Liver (tissue), 9 donors: ENCODE results near the gene TUBB3. TPM values are rescaled to one million over a fixed set of nuclear protein-coding genes. Genes with fewer than 3 reads are reported as not detected.

ENCODE experiments used
- DNase-seq: peaks from one replicate; pipeline ENCODE4 v3.0.0-alpha.2; 2017; ENCODE audit warnings: low spot score
- H3K27ac ChIP-seq, 2 donors: one replicate each; pipeline ENCODE4 v1.7.0; 2013; ENCODE audit warnings: inconsistent platforms in 2 of 2, low read length in 2 of 2, control low read depth in 1 of 2, low read depth in 1 of 2, mild to moderate bottlenecking in 1 of 2
- H3K27me3 ChIP-seq, 4 donors: one replicate each; pipeline versions ENCODE4 v1.6.1 to v1.7.0; 2013; ENCODE audit warnings: low read length in 3 of 4, inconsistent platforms in 1 of 4, mild to moderate bottlenecking in 1 of 4, moderate library complexity in 1 of 4; ENCODE audit not compliant: control insufficient read depth in 4 of 4, insufficient read depth in 4 of 4
- H3K36me3 ChIP-seq, 4 donors: one replicate each; pipeline versions ENCODE4 v1.6.1 to v1.7.0; 2013; ENCODE audit warnings: low read length in 3 of 4, mild to moderate bottlenecking in 3 of 4, low read depth in 1 of 4, moderate library complexity in 1 of 4; ENCODE audit not compliant: control insufficient read depth in 4 of 4, insufficient read depth in 3 of 4
- H3K4me1 ChIP-seq, 4 donors: one replicate each; pipeline versions ENCODE4 v1.6.1 to v1.7.0; 2013; ENCODE audit warnings: low read length in 3 of 4, mild to moderate bottlenecking in 3 of 4, moderate library complexity in 1 of 4; ENCODE audit not compliant: control insufficient read depth in 4 of 4, insufficient read depth in 4 of 4
- H3K4me3 ChIP-seq, 3 donors: one replicate each; pipeline versions ENCODE4 v1.6.1 to v1.7.0; 2013; ENCODE audit warnings: low read length in 3 of 3, control low read depth in 1 of 3, low read depth in 1 of 3, mild to moderate bottlenecking in 1 of 3
- H3K9ac ChIP-seq, 2 donors: one replicate each; pipeline ENCODE4 v1.7.0; 2013; ENCODE audit warnings: low read length in 2 of 2, mild to moderate bottlenecking in 2 of 2, moderate library complexity in 2 of 2, control low read depth in 1 of 2, low read depth in 1 of 2
- H3K9me3 ChIP-seq, 4 donors: one replicate each; pipeline versions ENCODE4 v1.6.1 to v1.7.0; 2013; ENCODE audit warnings: low read length in 3 of 4; ENCODE audit not compliant: control insufficient read depth in 4 of 4
- CTCF ChIP-seq: fragments of 150-350 bp; IDR thresholded peaks from 2 replicates; pipeline ENCODE4 v1.5.1; 2017; ENCODE audit warnings: improper control_type of control experiment, low read depth, low read length; ENCODE audit not compliant: missing input control
- EGR1 ChIP-seq, 2 donors: IDR thresholded peaks; 2 replicates each; pipeline ENCODE4 v1.6.1; 2016 to 2018; ENCODE audit warnings: antibody characterized with exemption in 2 of 2, low read depth in 2 of 2
- FOXA1 ChIP-seq: IDR thresholded peaks from 2 replicates; pipeline ENCODE4 v1.6.1; 2016; ENCODE audit warnings: antibody characterized with exemption
- FOXA2 ChIP-seq: IDR thresholded peaks from 2 replicates; pipeline ENCODE4 v1.6.1; 2016; ENCODE audit warnings: antibody characterized with exemption
- GABPA ChIP-seq, 2 donors: IDR thresholded peaks in 1 of 2; conservative IDR thresholded peaks in 1 of 2; 2 replicates each; pipeline ENCODE4 v1.6.1; 2016; ENCODE audit warnings: antibody characterized with exemption in 2 of 2, mild to moderate bottlenecking in 1 of 2, moderate library complexity in 1 of 2
- HNF4A ChIP-seq, 2 donors: conservative IDR thresholded peaks; 2 replicates each; pipeline ENCODE4 v1.6.1; 2016; ENCODE audit warnings: antibody characterized with exemption in 2 of 2, mild to moderate bottlenecking in 2 of 2
- HNF4G ChIP-seq: IDR thresholded peaks from 2 replicates; pipeline ENCODE4 v1.6.1; 2016; ENCODE audit warnings: antibody characterized with exemption
- JUND ChIP-seq, 2 donors: IDR thresholded peaks; 2 replicates each; pipeline ENCODE4 v1.6.1; 2016; ENCODE audit warnings: antibody characterized with exemption in 2 of 2
- MAX ChIP-seq: IDR thresholded peaks from 2 replicates; pipeline ENCODE4 v1.6.1; 2016; ENCODE audit warnings: antibody characterized with exemption
- NR2F2 ChIP-seq: IDR thresholded peaks from 2 replicates; pipeline ENCODE4 v1.6.1; 2016; ENCODE audit warnings: antibody characterized with exemption
- RAD21 ChIP-seq, 2 donors: IDR thresholded peaks; 2 replicates each; pipeline ENCODE4 v1.6.1; 2016; ENCODE audit warnings: antibody characterized with exemption in 2 of 2, mild to moderate bottlenecking in 2 of 2
- RXRA ChIP-seq, 2 donors: IDR thresholded peaks; 2 replicates each; pipeline ENCODE4 v1.6.1; 2017 to 2018; ENCODE audit warnings: antibody characterized with exemption in 2 of 2, mild to moderate bottlenecking in 1 of 2
- TAF1 ChIP-seq: conservative IDR thresholded peaks from 2 replicates; pipeline ENCODE4 v1.6.1; 2016; ENCODE audit warnings: antibody characterized with exemption, mild to moderate bottlenecking
- YY1 ChIP-seq: IDR thresholded peaks from 2 replicates; pipeline ENCODE4 v1.6.1; 2016; ENCODE audit warnings: antibody characterized with exemption, mild to moderate bottlenecking
- ZBTB33 ChIP-seq: IDR thresholded peaks from 2 replicates; pipeline ENCODE4 v1.6.1; 2016; ENCODE audit warnings: antibody characterized with exemption
- WGBS: extraction: QIAGEN DNeasy Blood & Tissue Kit; methylation state at CpG from one replicate; pipeline ENCODE4 v1.1.7; 2013; 5-methylcytosine and 5-hydroxymethylcytosine counted together
- polyA plus RNA-seq, 2 donors: library from polyadenylated mRNA; stranded (reverse) in 1 of 2; unstranded in 1 of 2; fragments of 200-250 nt in 1 of 2; fragments of >200 nt in 1 of 2; fragmentation: Nextera tagmentation in 1 of 2; extraction: Ambion mirVana in 1 of 2; gene quantifications; one replicate each; pipeline versions ENCODE4 v1.2.1 to v1.2.3, GENCODE V29; 2013 to 2015
- total RNA-seq, 2 donors: library from RNA; depleted of rRNA; stranded (reverse); fragments of >200 nt; gene quantifications; one replicate each; pipeline ENCODE4 v1.2.3, GENCODE V29; 2014
- TF ChIP-seq, protein P1 (sequence below): IDR thresholded peaks from 2 replicates; pipeline ENCODE4 v1.6.1; 2016; ENCODE audit warnings: antibody characterized with exemption
- TF ChIP-seq, protein P2 (sequence below): IDR thresholded peaks from 2 replicates; pipeline ENCODE4 v1.6.1; 2016; ENCODE audit warnings: antibody characterized with exemption, mild to moderate bottlenecking
- donor health status: healthy.
- donor health status: healthy.
- donor health status: healthy.
- donor health status: healthy.
- donor health status: healthy.

Gene TUBB3
- total and polyA plus RNA-seq, 4 donors: 0.17 to 0.89 (median 0.25) TPM; not detected in 1

- 38% methylated on average over 14 of the region's 14 CpGs for WGBS
- Histone ChIP-seq H3K9ac (no peak overlapping the region), H3K27ac (peak overlapping the region in 1 of 2 donors; percentile 28), H3K4me3 (no peak overlapping the region), H3K4me1 (peaks cover 2 to 25% (median 12%) of the 10 kb centered on the region in 4 donors), H3K9me3 (no peaks in the 10 kb centered on the region), H3K36me3 (no peaks in the 10 kb centered on the region), H3K27me3 (peaks cover 0 to 3% (median 1%) of the 10 kb centered on the region in 4 donors)
- DNase-seq: no peak
- no peak for TF ChIP-seq JUND (IDR thresholded peaks at IDR 0.05)
- TF ChIP-seq NR2F2: no peak
- TF ChIP-seq, protein P1, sequence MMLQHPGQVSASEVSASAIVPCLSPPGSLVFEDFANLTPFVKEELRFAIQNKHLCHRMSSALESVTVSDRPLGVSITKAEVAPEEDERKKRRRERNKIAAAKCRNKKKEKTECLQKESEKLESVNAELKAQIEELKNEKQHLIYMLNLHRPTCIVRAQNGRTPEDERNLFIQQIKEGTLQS: no peak
- TF ChIP-seq HNF4A (conservative IDR thresholded peaks at IDR 0.05): no peak
- no peak for TF ChIP-seq RAD21 (IDR thresholded peaks at IDR 0.05)
- TF ChIP-seq, protein P2, sequence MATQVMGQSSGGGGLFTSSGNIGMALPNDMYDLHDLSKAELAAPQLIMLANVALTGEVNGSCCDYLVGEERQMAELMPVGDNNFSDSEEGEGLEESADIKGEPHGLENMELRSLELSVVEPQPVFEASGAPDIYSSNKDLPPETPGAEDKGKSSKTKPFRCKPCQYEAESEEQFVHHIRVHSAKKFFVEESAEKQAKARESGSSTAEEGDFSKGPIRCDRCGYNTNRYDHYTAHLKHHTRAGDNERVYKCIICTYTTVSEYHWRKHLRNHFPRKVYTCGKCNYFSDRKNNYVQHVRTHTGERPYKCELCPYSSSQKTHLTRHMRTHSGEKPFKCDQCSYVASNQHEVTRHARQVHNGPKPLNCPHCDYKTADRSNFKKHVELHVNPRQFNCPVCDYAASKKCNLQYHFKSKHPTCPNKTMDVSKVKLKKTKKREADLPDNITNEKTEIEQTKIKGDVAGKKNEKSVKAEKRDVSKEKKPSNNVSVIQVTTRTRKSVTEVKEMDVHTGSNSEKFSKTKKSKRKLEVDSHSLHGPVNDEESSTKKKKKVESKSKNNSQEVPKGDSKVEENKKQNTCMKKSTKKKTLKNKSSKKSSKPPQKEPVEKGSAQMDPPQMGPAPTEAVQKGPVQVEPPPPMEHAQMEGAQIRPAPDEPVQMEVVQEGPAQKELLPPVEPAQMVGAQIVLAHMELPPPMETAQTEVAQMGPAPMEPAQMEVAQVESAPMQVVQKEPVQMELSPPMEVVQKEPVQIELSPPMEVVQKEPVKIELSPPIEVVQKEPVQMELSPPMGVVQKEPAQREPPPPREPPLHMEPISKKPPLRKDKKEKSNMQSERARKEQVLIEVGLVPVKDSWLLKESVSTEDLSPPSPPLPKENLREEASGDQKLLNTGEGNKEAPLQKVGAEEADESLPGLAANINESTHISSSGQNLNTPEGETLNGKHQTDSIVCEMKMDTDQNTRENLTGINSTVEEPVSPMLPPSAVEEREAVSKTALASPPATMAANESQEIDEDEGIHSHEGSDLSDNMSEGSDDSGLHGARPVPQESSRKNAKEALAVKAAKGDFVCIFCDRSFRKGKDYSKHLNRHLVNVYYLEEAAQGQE: no peak
- no peak for TF ChIP-seq YY1
- TF ChIP-seq ZBTB33: no peak
- no peak for TF ChIP-seq FOXA1
- TF ChIP-seq EGR1 (IDR thresholded peaks at IDR 0.05; ENCODE audit: low read depth in 2 of 2): no peak
- TF ChIP-seq FOXA2: no peak
- no peak for TF ChIP-seq GABPA (IDR thresholded peaks at IDR 0.05 in 1 of 2, conservative IDR thresholded peaks at IDR 0.05 in 1 of 2)
Measured at GRCh38 chr16:89921131-89921701, 1.9 kb upstream of the TUBB3 start.

DNA sequence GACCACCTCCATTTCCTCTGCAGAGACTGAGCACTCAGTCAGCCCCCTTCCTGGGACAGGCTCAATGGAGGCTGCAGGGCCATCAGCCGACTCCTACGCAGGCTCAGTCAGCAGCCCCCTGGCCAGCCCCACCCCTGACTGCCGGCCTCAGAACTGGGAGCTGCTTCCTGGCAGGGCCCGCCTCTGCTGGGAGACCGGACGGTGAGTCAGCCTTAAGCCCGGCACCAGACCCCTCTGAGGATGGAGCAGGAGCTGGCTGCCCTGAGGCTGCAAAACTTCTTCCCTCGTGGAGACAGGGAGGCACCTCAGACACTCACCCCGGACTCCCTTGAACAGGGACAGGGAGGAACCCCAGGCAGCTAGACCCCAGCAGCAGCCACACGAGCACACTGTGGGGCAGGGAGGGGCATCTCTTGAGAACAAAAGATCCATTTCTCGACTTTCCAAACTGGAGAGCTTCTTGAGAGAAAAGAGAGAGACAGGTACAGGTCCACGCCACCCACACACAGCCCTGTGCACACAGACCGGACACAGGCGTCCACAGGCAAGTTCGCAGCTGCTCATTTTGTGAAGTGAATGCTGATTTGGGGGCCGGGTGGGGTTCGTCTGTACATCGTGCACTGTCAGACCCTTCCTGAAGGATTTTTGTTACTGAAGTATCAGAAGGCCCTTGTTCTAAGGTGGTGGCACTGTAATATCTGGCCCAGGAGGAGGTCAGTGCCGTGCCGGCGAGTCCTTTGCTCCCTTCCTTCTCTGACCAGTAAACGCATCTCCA is 1.3 kb upstream of the TUBB3 start:
- no peak overlapping the region for H3K9ac ChIP-seq
- 10% methylated on average over 22 of the region's 22 CpGs for WGBS
- no peaks in the 10 kb centered on the region for H3K9me3 ChIP-seq
- peaks cover 0 to 3% (median 1%) of the 10 kb centered on the region in 4 donors for H3K27me3 ChIP-seq
- no peaks in the 10 kb centered on the region for H3K36me3 ChIP-seq
- peak overlapping the region in 1 of 3 donors; percentile 52 for H3K4me3 ChIP-seq
- no peak for DNase-seq
- peaks cover 2 to 28% (median 15%) of the 10 kb centered on the region in 4 donors for H3K4me1 ChIP-seq
- peak overlapping the region in 1 of 2 donors; percentile 72 for H3K27ac ChIP-seq
- TF ChIP-seq CTCF: no peak
- no peak for TF ChIP-seq RXRA (IDR thresholded peaks at IDR 0.05)
- no peak for TF ChIP-seq JUND (IDR thresholded peaks at IDR 0.05)
- no peak for TF ChIP-seq GABPA (IDR thresholded peaks at IDR 0.05 in 1 of 2, conservative IDR thresholded peaks at IDR 0.05 in 1 of 2)
- TF ChIP-seq HNF4A (conservative IDR thresholded peaks at IDR 0.05): no peak
- no peak for TF ChIP-seq MAX
- TF ChIP-seq, protein P2: no peak
- no peak for TF ChIP-seq TAF1
- no peak for TF ChIP-seq EGR1 (IDR thresholded peaks at IDR 0.05; ENCODE audit: low read depth in 2 of 2)
- no peak for TF ChIP-seq YY1
- TF ChIP-seq, protein P1: no peak
- no peak for TF ChIP-seq RAD21 (IDR thresholded peaks at IDR 0.05)
- TF ChIP-seq FOXA2: no peak
- no peak for TF ChIP-seq HNF4G
- no peak for TF ChIP-seq FOXA1
- no peak for TF ChIP-seq NR2F2
